Measurements from ENCODE around the gene CCDC180. TPM values are rescaled to one million over a fixed set of nuclear protein-coding genes. Genes with fewer than 3 reads are reported as not detected.
"Not testable (repeated sequence)": the region's sequence is repeated elsewhere in the genome, so short reads cannot be mapped to it uniquely, and the experiment has no call there.

Gene CCDC180
- not detected for polyA plus RNA-seq

GRCh38 chr9:97307500-97308163, at the start of gene CCDC180:
TSS of gene CCDC180 (plus strand) at chr9:97307659. CDS start at chr9:97308064, 405 bp downstream.
- Mint-ChIP-seq H3K27ac (no peak within 1 kb of the TSS), H3K4me1 (peaks cover 0 to 2% (median 0%) of the 10 kb centered on the region in 3 donors), H3K27me3 (no peaks in the 10 kb centered on the region), H3K9me3 (peaks cover 0 to 9% (median 1%) of the 10 kb centered on the region in 3 donors), H3K4me3 (no peak within 1 kb of the TSS), H3K36me3 (peaks cover 1% of the 10 kb centered on the region)

GRCh38 chr9:97259834-97260514, 47.5 kb upstream of the CCDC180 start:
- H3K27ac Mint-ChIP-seq, H3K4me1 Mint-ChIP-seq, H3K36me3 Mint-ChIP-seq, H3K4me3 Mint-ChIP-seq, H3K9me3 Mint-ChIP-seq, H3K27me3 Mint-ChIP-seq: not testable (repeated sequence)

- H3K9me3 Mint-ChIP-seq = no peaks in the 10 kb centered on the region
- H3K4me3 Mint-ChIP-seq = no peak overlapping the region
- H3K36me3 Mint-ChIP-seq = peaks cover 3% of the 10 kb centered on the region
- H3K4me1 Mint-ChIP-seq = peaks cover 0 to 5% (median 0%) of the 10 kb centered on the region in 3 donors
- no peaks in the 10 kb centered on the region for H3K27me3 Mint-ChIP-seq
- H3K27ac Mint-ChIP-seq = peak overlapping the region in 1 of 3 donors; percentile 39
Measured at GRCh38 chr9:97271292-97271691, 36.2 kb upstream of the CCDC180 start.

DNA sequence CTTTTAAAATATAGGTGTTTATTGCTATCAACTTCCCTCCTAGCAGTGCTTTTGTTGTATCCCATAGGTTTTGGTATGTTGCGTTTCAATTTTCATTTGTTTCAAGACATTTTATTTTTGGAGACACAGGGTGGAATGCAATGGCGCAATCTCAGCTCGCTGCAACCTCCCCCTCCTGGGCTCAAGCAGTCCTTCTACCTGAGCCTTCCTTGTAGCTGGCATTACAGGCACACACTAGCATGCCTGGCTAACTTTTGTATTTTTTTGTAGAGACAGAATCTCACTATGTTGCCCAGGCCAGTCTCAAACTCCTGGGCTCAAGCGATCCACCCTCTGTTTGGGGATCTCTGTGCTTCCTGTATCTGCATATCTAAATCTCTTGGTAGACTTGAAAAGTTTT, 35.4 kb upstream of the CCDC180 start:
- Mint-ChIP-seq H3K9me3 (no peaks in the 10 kb centered on the region), H3K4me1 (peaks cover 0 to 5% (median 0%) of the 10 kb centered on the region in 3 donors), H3K27ac (peak overlapping the region in 1 of 3 donors; percentile 39), H3K4me3 (no peak overlapping the region), H3K27me3 (no peaks in the 10 kb centered on the region), H3K36me3 (peaks cover 3% of the 10 kb centered on the region)

DNA sequence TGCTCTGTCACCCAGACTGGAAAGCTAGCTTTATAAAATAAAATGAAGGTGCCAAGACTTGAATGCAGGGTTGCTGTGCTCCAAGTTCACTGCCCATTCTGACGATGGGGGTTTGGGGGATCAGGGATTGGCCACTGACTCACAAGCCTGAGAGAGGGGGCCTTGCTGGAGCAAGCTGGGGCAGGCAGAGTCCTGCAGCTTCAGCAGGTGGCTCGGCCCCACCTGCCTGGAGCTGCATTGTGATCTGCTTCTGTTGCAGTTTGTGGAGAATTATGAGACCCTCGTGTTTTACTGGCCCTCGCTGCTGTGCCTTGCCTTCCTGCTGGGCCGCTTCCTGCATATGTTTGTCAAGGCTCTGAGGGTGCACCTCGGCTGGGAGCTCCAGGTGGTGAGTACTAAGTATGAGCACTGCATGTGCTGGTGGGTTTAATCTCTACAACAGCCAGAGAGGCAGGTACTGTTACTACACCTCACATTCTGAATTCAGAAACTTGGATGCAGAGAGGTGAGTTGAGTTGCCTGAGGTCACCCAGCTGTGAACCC, 31.1 kb upstream of the CCDC180 start:
- H3K36me3 Mint-ChIP-seq = peaks cover 11% of the 10 kb centered on the region
- no peaks in the 10 kb centered on the region for H3K27me3 Mint-ChIP-seq
- no peak overlapping the region for H3K27ac Mint-ChIP-seq
- H3K4me1 Mint-ChIP-seq = no peaks in the 10 kb centered on the region
- no peak overlapping the region for H3K4me3 Mint-ChIP-seq
- no peaks in the 10 kb centered on the region for H3K9me3 Mint-ChIP-seq

DNA sequence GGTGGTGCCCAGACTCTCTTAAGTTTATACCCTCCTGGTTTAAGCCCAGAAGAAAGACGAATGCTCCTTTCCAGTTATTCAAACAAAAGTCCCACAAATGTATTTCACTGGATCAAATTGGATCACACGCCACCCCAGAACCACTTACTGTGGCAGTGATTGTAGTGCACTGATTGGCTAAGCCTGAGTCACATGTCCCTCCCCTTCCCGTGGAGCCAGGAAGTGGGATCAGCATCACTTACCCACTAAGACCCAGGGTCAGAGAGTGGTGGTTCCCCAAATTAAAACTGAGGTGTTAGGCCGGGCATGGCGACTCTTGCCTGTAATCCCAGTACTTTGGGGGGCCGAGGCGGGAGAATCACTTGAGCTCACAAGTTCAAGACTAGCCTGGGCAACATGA, 29.5 kb upstream of the CCDC180 start:
- no peak overlapping the region for H3K4me3 Mint-ChIP-seq
- H3K27ac Mint-ChIP-seq = no peak overlapping the region
- H3K36me3 Mint-ChIP-seq = peaks cover 18% of the 10 kb centered on the region
- H3K27me3 Mint-ChIP-seq = no peaks in the 10 kb centered on the region
- H3K9me3 Mint-ChIP-seq = no peaks in the 10 kb centered on the region
- no peaks in the 10 kb centered on the region for H3K4me1 Mint-ChIP-seq

DNA sequence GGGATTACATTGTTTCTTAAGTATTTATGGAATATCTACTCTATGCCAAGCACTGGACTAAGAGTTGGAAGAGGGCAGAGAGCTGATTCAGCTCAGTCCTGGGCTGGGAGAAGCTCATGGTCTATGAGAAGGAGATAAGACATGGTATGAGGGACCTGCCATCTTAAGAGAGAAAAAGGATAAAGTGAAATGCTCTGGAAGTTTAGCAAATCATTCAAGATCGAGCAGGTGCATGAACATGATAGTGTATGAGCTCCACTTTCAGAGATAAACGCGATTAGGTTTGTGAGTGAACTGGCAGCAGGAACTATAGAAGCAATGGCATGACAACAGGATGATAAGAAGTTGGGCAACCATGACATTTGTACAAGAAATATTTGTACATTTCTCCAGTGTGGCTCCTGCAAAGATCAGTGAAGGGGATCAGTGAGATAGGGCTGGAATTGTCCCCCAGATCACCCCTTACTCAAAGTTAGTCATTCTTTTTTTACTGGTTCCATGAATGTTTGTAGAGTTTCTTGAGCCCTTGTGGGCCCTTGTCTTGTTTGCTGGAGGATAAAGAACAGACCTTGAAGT, 26.6 kb upstream of the CCDC180 start:
- Mint-ChIP-seq H3K27me3 (no peaks in the 10 kb centered on the region), H3K4me1 (no peaks in the 10 kb centered on the region), H3K9me3 (peaks cover 0 to 3% (median 0%) of the 10 kb centered on the region in 3 donors), H3K27ac (no peak overlapping the region), H3K36me3 (peaks cover 24% of the 10 kb centered on the region), H3K4me3 (no peak overlapping the region)

DNA sequence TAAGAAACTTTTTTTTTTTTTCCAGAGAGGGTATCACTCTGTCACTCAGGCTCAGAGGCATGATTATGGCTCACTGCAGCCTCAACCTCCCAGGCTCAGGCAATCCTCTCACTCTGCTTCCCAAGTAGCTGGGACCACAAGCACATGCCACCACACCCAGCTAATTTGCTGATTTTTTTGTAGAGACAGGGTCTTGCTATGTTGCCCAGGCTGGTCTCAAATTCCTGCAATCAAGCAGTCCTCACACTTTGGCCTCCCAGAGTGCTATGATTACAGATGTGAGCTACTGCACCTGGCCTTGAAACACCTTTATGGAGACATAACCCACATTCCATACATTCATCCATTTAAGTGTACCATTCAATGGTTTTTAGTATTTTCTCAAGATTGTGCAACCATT, 23.7 kb upstream of the CCDC180 start:
- H3K9me3 Mint-ChIP-seq = peaks cover 2 to 5% (median 3%) of the 10 kb centered on the region in 3 donors
- H3K4me1 Mint-ChIP-seq = no peaks in the 10 kb centered on the region
- H3K4me3 Mint-ChIP-seq = no peak overlapping the region
- peaks cover 42% of the 10 kb centered on the region for H3K36me3 Mint-ChIP-seq
- no peaks in the 10 kb centered on the region for H3K27me3 Mint-ChIP-seq
- H3K27ac Mint-ChIP-seq = no peak overlapping the region

GRCh38 chr9:97284798-97285197, 22.7 kb upstream of the CCDC180 start:
- Mint-ChIP-seq H3K27ac (no peak overlapping the region), H3K4me3 (no peak overlapping the region), H3K4me1 (no peaks in the 10 kb centered on the region), H3K9me3 (peaks cover 2 to 5% (median 3%) of the 10 kb centered on the region in 3 donors), H3K36me3 (peaks cover 40% of the 10 kb centered on the region), H3K27me3 (no peaks in the 10 kb centered on the region)

DNA sequence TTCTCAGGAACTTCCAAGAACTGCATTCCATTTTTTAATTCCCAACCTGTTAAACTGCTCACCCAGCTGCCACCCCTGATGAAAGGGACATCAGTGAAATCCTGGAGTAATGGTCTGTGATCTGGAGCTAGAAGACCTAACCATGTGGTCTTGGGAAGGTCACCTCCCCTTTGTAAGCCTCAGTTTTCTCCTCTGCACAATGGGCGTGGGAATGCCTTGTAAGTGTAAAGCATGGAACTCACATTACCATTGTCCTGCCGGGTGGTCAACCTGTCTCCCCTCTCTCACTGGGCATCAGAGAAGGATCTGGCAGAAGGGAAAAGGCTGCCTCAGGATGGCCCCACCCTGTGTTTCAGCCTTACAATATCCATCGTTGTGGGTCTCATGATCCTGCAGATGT, 15.3 kb upstream of the CCDC180 start:
- Mint-ChIP-seq H3K27ac (no peak overlapping the region), H3K27me3 (no peaks in the 10 kb centered on the region), H3K4me3 (no peak overlapping the region), H3K36me3 (peaks cover 18% of the 10 kb centered on the region), H3K4me1 (no peaks in the 10 kb centered on the region), H3K9me3 (peaks cover 0 to 5% (median 2%) of the 10 kb centered on the region in 3 donors)

- Mint-ChIP-seq H3K9me3 (peaks cover 5 to 13% (median 10%) of the 10 kb centered on the region in 3 donors), H3K27me3 (no peaks in the 10 kb centered on the region), H3K36me3 (peaks cover 16% of the 10 kb centered on the region), H3K27ac (no peak overlapping the region), H3K4me3 (no peak overlapping the region), H3K4me1 (no peaks in the 10 kb centered on the region)
Measured at GRCh38 chr9:97293207-97293721, 14.2 kb upstream of the CCDC180 start.

- H3K27me3 Mint-ChIP-seq = no peaks in the 10 kb centered on the region
- H3K4me3 Mint-ChIP-seq = no peak overlapping the region
- no peak overlapping the region for H3K27ac Mint-ChIP-seq
- H3K9me3 Mint-ChIP-seq = peaks cover 5 to 17% (median 10%) of the 10 kb centered on the region in 3 donors
- H3K36me3 Mint-ChIP-seq = peaks cover 13% of the 10 kb centered on the region
- no peaks in the 10 kb centered on the region for H3K4me1 Mint-ChIP-seq
Measured at GRCh38 chr9:97293818-97294217, 13.6 kb upstream of the CCDC180 start.

GRCh38 chr9:97297889-97298288, 9.6 kb upstream of the CCDC180 start:
- Mint-ChIP-seq H3K4me1 (peaks cover 0 to 3% (median 0%) of the 10 kb centered on the region in 3 donors), H3K9me3 (peaks cover 8 to 17% (median 10%) of the 10 kb centered on the region in 3 donors), H3K4me3 (no peak overlapping the region), H3K36me3 (peaks cover 11% of the 10 kb centered on the region), H3K27me3 (no peaks in the 10 kb centered on the region), H3K27ac (no peak overlapping the region)

GRCh38 chr9:97299809-97300414, 7.5 kb upstream of the CCDC180 start:
- Mint-ChIP-seq H3K27ac (no peak overlapping the region), H3K9me3 (peaks cover 9 to 19% (median 17%) of the 10 kb centered on the region in 3 donors), H3K27me3 (no peaks in the 10 kb centered on the region), H3K4me1 (peaks cover 0 to 3% (median 0%) of the 10 kb centered on the region in 3 donors), H3K4me3 (no peak overlapping the region), H3K36me3 (peaks cover 13% of the 10 kb centered on the region)

DNA sequence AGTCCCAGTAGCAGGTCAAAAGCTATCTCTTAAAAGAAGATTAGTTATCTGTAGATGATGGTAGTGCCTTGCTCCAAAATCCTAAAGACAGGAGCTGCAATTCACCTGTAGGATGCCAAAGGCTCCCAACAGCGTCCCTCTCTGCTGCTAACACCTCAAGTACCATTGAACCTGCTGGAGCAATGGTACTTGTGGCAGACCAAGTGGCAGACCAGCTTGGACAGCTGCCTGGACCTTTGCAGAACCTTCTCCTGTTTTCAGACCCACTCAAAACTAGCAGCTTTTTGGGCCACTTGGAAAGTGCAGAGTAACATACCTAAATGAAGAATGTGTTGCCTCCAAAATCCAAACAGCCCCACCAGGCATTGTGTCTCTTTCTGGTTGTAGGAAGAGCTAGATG, 6.9 kb upstream of the CCDC180 start:
- H3K9me3 Mint-ChIP-seq = peaks cover 9 to 19% (median 17%) of the 10 kb centered on the region in 3 donors

More for the DNA sequence above, 6.9 kb upstream of the CCDC180 start:
- Mint-ChIP-seq H3K36me3 (peaks cover 13% of the 10 kb centered on the region), H3K4me3 (no peak overlapping the region), H3K27me3 (no peaks in the 10 kb centered on the region), H3K27ac (no peak overlapping the region), H3K4me1 (peaks cover 0 to 3% (median 0%) of the 10 kb centered on the region in 3 donors)

Data from IgD-negative memory B cell (primary cell).